Central memory CD8-positive, alpha-beta T cell (primary cell): Measurements from ENCODE around the gene ANTXR1.

ENCODE experiments used
- ATAC-seq: fragments of 150-1000 bp; cut with Tn5 transposase; replicated peaks from 2 replicates; pipeline ENCODE4 v1.10.0; 2022; ENCODE audit warnings: mild to moderate bottlenecking, moderate FRiP score, moderate number of reproducible peaks; ENCODE audit not compliant: poor library complexity, severe bottlenecking; ENCODE audit errors: extremely low read depth
- DNase-seq, 2 donors: peaks; one replicate each; pipeline ENCODE4 v3.0.0; 2021; ENCODE audit warnings: low spot score in 2 of 2
- H3K27ac Mint-ChIP-seq: one replicate; pipeline ENCODE4 v1.8.0; 2022; ENCODE audit warnings: low read depth, mild to moderate bottlenecking, moderate library complexity, mixed read lengths
- H3K27me3 Mint-ChIP-seq: one replicate; pipeline ENCODE4 v1.8.0; 2022; ENCODE audit warnings: mixed read lengths
- H3K36me3 Mint-ChIP-seq: one replicate; pipeline ENCODE4 v1.8.0; 2022; ENCODE audit warnings: mild to moderate bottlenecking, moderate library complexity, mixed read lengths; ENCODE audit not compliant: insufficient read depth
- H3K4me1 Mint-ChIP-seq: one replicate; pipeline ENCODE4 v1.8.0; 2022; ENCODE audit warnings: mixed read lengths
- H3K4me3 Mint-ChIP-seq: one replicate; pipeline ENCODE4 v1.8.0; 2022; ENCODE audit warnings: mild to moderate bottlenecking, moderate library complexity, mixed read lengths
- H3K9me3 Mint-ChIP-seq: one replicate; pipeline ENCODE4 v1.8.0; 2022; ENCODE audit warnings: mixed read lengths

Gene ANTXR1

DNA sequence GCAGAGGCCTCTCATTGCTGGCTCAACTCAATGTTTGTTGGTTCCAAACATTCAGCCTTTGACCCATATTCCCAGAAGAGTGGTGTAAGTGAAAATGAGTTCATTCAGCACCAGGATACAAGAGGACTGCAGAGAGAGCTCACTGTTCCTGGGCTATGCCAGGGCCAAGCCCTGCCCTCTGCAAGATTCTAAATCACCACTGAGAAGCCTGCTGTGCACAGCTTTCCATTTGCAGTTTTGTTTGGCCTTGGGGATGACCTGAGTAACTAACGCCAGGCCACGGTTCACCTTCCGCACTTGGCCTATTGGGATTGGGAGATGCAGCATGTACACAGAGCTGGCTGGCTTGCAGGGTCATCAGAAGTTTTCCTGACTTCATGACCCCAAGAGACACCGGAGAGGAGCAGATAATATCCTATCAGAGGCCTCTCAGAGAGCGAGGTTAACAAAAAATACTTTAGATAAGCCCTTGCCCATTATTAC, 25.9 kb upstream of the ANTXR1 start:
- H3K9me3 Mint-ChIP-seq, result no peaks in the 10 kb centered on the region
- no peak overlapping the region for H3K27ac Mint-ChIP-seq
- DNase-seq (no peak), ATAC-seq (no peak)
- no peak overlapping the region for H3K4me3 Mint-ChIP-seq
- H3K36me3 Mint-ChIP-seq, result no peaks in the 10 kb centered on the region
- H3K4me1 Mint-ChIP-seq, result no peaks in the 10 kb centered on the region
- peaks cover 18% of the 10 kb centered on the region for H3K27me3 Mint-ChIP-seq

DNA sequence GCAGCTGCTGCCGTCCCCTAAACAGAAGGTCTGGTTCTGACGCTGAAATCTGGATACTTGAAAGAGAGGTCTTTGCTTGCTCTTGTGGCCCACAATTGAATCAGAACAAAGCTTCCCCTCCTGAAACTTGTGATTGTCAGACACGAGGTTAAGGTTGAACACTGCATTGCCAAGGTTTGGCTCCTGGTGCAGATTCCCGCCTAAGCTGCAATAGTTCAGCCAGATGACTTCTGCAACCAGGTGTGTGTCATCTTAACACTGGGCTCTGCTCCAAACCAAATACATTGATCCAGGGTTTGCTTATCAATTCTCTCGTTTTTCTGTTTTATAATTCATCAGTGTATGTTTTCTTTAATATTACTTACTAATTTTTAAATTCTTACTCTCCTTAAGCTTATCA, 23.9 kb upstream of the ANTXR1 start:
- no peaks in the 10 kb centered on the region for H3K9me3 Mint-ChIP-seq
- ATAC-seq, result no peak
- no peak overlapping the region for H3K4me3 Mint-ChIP-seq

DNA sequence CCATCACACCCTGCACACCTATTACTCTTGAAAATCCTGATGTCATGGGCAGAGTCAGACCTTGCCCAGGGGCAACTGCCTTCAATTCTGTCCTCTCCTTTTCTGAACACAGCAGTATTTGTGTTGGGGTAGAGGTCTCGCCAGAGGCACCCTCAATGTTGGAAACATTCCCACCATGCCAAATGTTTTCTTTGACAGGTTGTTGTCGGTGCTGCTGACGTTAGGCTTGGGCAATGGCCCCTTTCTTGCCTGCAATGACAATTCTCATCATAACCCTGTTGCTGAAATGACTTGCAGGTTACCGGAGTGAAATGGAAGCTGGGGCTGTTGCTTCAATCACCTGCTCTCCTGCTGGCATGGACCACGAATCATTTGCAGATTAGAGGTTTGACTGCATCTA, 20.6 kb upstream of the ANTXR1 start:
- Mint-ChIP-seq H3K9me3 (no peaks in the 10 kb centered on the region), H3K4me3 (no peak overlapping the region), H3K27ac (no peak overlapping the region), H3K4me1 (no peaks in the 10 kb centered on the region), H3K27me3 (peaks cover 50% of the 10 kb centered on the region), H3K36me3 (no peaks in the 10 kb centered on the region)
- ATAC-seq (no peak), DNase-seq (no peak)

More for the DNA sequence above, 23.9 kb upstream of the ANTXR1 start:
- DNase-seq, result no peak
- no peak overlapping the region for H3K27ac Mint-ChIP-seq
- no peaks in the 10 kb centered on the region for H3K4me1 Mint-ChIP-seq
- no peaks in the 10 kb centered on the region for H3K36me3 Mint-ChIP-seq
- peaks cover 26% of the 10 kb centered on the region for H3K27me3 Mint-ChIP-seq

DNA sequence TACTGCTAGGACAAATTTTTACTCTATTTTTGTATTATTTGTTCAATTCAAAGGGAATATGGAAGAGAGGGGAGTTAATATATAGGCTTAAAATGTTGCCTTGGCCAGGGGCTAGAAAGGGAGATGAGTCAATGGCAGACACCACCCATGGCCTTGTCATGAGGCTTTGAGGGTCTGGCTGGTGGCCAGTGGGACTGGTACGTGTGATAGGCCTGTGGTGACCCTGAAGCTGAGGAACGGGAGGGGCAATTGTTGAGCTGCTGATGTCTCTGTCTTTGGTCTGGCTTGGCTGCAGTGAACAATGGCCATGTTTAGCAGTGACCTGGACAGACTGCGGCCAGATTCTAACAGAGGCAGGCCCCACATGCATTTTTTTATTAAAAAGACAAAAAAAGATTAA, 20.0 kb upstream of the ANTXR1 start:
- no peak overlapping the region for H3K4me3 Mint-ChIP-seq
- H3K9me3 Mint-ChIP-seq, result no peaks in the 10 kb centered on the region
- peaks cover 50% of the 10 kb centered on the region for H3K27me3 Mint-ChIP-seq
- no peak for DNase-seq
- no peaks in the 10 kb centered on the region for H3K4me1 Mint-ChIP-seq
- H3K36me3 Mint-ChIP-seq, result no peaks in the 10 kb centered on the region
- no peak overlapping the region for H3K27ac Mint-ChIP-seq
- no peak for ATAC-seq

DNA sequence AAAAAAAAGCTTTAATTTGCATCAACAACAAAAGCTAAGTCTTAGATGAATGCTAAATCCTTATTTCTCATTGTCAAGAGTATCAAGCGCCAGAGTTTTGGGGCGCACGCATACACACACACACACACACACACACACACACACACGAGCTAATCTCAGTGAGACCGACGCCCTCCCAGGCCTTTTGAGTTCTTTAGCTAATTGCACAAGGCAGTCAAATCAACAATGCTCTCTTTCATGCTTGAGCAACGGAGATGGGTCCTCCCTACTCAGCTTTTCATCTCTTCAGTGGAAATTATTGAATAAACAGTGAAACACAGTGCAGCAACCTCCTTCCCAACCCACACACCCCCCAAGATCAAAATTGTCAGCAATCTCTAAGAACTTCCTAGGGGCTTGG, 19.3 kb upstream of the ANTXR1 start:
- H3K27ac Mint-ChIP-seq, result no peak overlapping the region
- H3K4me3 Mint-ChIP-seq, result no peak overlapping the region
- no peak for ATAC-seq

DNA sequence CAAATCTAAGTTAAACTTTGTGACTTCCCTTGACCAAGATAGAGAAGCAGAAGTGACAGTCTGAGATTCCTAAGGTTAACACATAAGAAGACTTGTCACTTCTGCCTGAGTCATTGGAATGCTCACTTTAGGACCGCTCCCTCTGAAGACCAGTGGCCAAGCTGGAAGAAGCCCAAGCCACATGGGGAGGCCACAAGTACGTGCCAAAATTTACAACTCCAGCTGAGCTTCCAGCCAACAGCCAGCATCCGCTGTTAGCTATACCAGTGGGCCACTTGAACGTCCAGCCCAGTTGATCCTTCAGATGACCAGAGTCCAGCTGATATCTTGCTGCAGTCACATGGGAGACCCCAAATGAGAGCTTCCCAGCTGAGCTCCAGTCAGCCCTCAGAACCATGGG, 18.1 kb upstream of the ANTXR1 start:
- H3K4me1 Mint-ChIP-seq, result no peaks in the 10 kb centered on the region
- no peaks in the 10 kb centered on the region for H3K36me3 Mint-ChIP-seq
- H3K27ac Mint-ChIP-seq, result no peak overlapping the region
- peaks cover 62% of the 10 kb centered on the region for H3K27me3 Mint-ChIP-seq
- DNase-seq, result no peak
- no peak overlapping the region for H3K4me3 Mint-ChIP-seq
- no peaks in the 10 kb centered on the region for H3K9me3 Mint-ChIP-seq
- ATAC-seq, result no peak

More for the DNA sequence above, 19.3 kb upstream of the ANTXR1 start:
- DNase-seq, result no peak
- Mint-ChIP-seq H3K27me3 (peaks cover 58% of the 10 kb centered on the region), H3K36me3 (no peaks in the 10 kb centered on the region), H3K9me3 (no peaks in the 10 kb centered on the region), H3K4me1 (no peaks in the 10 kb centered on the region)

DNA sequence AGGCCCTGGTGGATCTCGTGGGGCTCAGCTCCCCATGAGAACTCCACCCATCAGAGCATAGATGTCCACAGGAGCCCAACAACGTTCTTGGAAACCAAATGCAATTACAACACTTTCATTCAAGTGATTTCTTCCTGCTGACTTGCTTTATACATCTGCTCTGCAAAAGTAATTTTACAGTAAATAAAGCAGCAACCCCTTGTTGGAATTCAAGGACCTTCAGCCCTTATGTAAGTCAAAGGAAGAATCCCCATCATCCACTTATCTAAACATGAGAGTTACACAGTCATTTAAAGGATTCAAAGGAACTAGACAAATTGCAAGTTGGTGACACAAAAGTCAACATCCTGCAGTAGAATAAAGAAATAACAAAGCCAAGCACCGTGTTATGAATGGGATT, 17.1 kb upstream of the ANTXR1 start:
- no peaks in the 10 kb centered on the region for H3K9me3 Mint-ChIP-seq
- no peak overlapping the region for H3K4me3 Mint-ChIP-seq
- DNase-seq (no peak), ATAC-seq (no peak)
- no peaks in the 10 kb centered on the region for H3K4me1 Mint-ChIP-seq
- no peak overlapping the region for H3K27ac Mint-ChIP-seq
- H3K36me3 Mint-ChIP-seq, result no peaks in the 10 kb centered on the region
- H3K27me3 Mint-ChIP-seq, result peaks cover 63% of the 10 kb centered on the region

DNA sequence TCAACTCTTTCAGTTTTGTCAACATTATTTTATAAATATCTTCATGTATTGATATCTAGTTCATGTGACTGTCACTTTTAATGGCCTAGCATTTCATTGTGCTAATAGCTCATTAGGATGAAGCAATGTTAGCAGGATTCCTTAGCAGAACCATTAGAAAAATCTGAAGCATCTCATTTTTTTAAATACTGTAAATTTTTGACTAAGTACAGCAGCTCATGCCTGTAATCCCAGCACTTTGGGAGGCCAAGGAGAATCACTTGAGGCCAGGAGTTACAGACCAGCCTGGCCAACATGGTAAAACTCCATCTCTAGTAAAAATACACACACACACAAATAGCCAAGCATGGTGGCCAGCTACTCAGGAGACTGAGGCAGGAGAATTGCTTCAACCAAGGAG, 15.6 kb upstream of the ANTXR1 start:
- DNase-seq, result no peak

DNA sequence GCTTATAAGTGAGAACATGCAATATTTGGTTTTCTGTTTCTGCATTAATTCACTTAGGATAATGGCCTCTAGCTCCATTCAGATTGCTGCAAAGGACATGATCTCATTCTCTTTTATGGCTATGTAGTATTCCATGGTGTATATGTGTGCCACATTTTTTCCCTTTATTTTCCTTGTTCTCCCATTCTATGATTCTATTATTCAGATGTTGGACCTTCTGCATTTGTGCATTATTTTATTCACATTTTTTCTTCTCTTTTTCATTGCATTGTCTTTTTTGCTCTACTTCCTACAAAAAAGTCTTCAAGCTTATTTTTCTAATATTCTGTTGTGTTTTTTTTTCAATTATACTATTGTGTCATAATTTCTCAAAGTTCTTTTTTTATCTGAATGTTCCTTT, 11.1 kb upstream of the ANTXR1 start:
- H3K36me3 Mint-ChIP-seq, result no peaks in the 10 kb centered on the region
- H3K4me3 Mint-ChIP-seq, result no peak overlapping the region
- no peaks in the 10 kb centered on the region for H3K4me1 Mint-ChIP-seq
- H3K27ac Mint-ChIP-seq, result no peak overlapping the region
- peaks cover 8% of the 10 kb centered on the region for H3K9me3 Mint-ChIP-seq
- DNase-seq (no peak), ATAC-seq (no peak)
- H3K27me3 Mint-ChIP-seq, result peaks cover 79% of the 10 kb centered on the region

More for the DNA sequence above, 15.6 kb upstream of the ANTXR1 start:
- Mint-ChIP-seq H3K4me1 (no peaks in the 10 kb centered on the region), H3K4me3 (no peak overlapping the region), H3K27me3 (peaks cover 76% of the 10 kb centered on the region), H3K36me3 (no peaks in the 10 kb centered on the region), H3K9me3 (peaks cover 6% of the 10 kb centered on the region), H3K27ac (no peak overlapping the region)
- no peak for ATAC-seq

DNA sequence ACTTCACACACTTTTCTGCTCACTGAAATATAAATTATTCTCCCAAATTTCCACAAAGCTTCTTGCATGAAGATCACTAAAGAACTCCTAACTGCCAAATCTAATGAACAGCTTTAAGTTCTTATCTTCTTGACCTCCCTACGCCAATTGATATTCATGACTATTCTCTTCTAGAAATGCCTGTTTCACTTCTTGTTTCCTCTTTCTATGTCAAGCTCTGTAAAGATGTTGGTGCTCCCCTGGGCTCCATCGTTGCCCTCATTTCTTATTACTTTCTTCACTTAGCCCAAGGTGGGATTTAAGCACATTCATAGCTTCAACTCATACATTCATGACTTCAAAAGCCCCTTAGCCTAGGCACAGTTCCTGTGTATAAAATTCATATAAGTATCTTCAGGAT, 9.2 kb upstream of the ANTXR1 start:
- Mint-ChIP-seq H3K27me3 (peaks cover 67% of the 10 kb centered on the region), H3K36me3 (no peaks in the 10 kb centered on the region), H3K27ac (no peak overlapping the region), H3K4me1 (no peaks in the 10 kb centered on the region), H3K9me3 (peaks cover 8% of the 10 kb centered on the region), H3K4me3 (no peak overlapping the region)
- ATAC-seq (no peak), DNase-seq (no peak)

DNA sequence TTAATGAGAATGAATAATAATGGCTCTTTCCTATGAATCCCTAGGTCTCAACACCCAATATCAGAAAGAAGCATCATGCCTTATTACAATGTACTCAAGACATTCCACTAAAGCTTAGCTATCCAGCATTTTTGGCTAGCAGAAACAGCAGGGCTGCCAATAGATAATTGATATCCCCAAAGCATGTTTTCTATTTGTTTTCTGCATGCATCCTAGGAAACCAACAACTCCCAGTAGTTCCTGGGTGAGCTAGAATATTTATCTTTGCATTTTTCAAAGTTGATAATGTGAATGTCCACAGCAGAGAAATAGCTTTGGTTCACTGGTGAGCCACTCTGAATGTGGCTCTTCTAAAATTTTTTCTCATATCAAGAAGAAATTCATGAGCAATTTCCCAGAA, 5.8 kb upstream of the ANTXR1 start:
- Mint-ChIP-seq H3K4me3 (no peak overlapping the region), H3K27ac (no peak overlapping the region), H3K27me3 (peaks cover 58% of the 10 kb centered on the region), H3K4me1 (no peaks in the 10 kb centered on the region), H3K36me3 (peaks cover 2% of the 10 kb centered on the region), H3K9me3 (peaks cover 4% of the 10 kb centered on the region)
- ATAC-seq (no peak), DNase-seq (no peak)

DNA sequence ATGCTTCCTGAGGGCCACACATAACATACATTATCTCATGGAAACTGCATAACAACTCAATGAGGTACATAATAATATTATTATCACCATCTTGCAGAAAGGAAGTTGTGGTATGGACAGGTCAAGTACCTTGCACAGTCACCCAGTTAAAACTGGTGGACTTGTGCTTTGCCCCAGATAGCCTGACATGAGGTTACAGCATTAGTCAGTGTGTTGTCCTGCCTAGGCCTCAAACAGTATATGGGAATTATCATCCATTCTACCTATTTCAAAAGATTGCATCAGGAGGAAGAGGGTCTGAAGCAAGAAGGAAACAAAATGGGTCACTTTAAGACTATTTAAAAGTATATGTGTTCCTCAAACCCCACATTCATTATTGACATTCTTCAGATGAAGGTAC, 5.4 kb upstream of the ANTXR1 start:
- peaks cover 3% of the 10 kb centered on the region for H3K4me1 Mint-ChIP-seq
- H3K9me3 Mint-ChIP-seq, result no peaks in the 10 kb centered on the region
- no peak for ATAC-seq
- H3K36me3 Mint-ChIP-seq, result peaks cover 2% of the 10 kb centered on the region
- no peak for DNase-seq
- peaks cover 58% of the 10 kb centered on the region for H3K27me3 Mint-ChIP-seq
- no peak overlapping the region for H3K27ac Mint-ChIP-seq
- H3K4me3 Mint-ChIP-seq, result no peak overlapping the region

DNA sequence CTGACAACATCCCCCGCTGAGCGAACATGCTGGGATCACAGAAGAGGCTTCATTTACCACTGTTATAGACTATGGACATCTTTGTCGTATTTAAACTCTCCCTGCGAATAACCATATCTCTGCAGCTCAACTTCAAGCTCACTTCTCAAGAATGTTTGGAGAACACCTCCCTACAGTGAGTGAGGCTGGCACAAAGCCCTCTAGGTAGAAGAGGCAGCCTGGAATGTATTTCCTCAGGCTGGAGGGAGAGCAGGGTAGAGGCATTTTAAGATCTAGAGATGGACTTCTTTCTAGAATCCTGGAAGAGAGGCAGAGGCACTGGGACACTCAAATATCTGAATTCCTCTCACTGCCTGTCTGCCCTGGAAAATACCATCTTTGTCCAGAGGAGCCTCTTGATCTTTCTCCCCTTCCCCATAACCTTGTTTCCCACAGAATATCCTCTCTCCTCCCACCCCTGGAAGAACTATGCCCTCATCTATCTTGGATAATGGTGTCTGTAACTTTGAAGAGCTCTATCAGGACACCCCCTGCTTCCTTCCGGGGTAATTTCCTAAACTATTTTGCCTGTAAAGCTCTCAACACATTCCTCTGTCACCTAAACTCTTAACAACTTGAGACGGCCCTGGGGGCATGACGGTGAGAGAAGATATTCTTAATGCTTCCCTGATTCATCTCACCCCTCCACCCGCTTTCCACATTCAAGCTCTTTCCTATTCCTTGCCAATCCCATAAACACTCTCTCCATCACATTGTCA, 2.4 kb upstream of the ANTXR1 start:
- Mint-ChIP-seq H3K4me1 (peaks cover 19% of the 10 kb centered on the region), H3K36me3 (peaks cover 2% of the 10 kb centered on the region), H3K27me3 (peaks cover 68% of the 10 kb centered on the region), H3K9me3 (no peaks in the 10 kb centered on the region), H3K27ac (no peak overlapping the region), H3K4me3 (no peak overlapping the region)
- DNase-seq, result no peak
- ATAC-seq, result no peak
